SKM-1 treated with dmso at 0.1 percent for 144 hours (cell line): ENCODE measurements around the gene CHRNA10.
A peak's percentile ranks its signal among the peaks of the same experiment; 100 is the strongest.

Experiments used
- DNase-seq: peaks from one replicate; lab custom pipeline; 2025; ENCODE audit not compliant: unreplicated experiment; lab: John Stamatoyannopoulos, UW

CHRNA10 gene

GRCh38 chr11:3635641-3636375 lies 35.4 kb downstream of the CHRNA10 start:
- no peak for DNase-seq

DNA sequence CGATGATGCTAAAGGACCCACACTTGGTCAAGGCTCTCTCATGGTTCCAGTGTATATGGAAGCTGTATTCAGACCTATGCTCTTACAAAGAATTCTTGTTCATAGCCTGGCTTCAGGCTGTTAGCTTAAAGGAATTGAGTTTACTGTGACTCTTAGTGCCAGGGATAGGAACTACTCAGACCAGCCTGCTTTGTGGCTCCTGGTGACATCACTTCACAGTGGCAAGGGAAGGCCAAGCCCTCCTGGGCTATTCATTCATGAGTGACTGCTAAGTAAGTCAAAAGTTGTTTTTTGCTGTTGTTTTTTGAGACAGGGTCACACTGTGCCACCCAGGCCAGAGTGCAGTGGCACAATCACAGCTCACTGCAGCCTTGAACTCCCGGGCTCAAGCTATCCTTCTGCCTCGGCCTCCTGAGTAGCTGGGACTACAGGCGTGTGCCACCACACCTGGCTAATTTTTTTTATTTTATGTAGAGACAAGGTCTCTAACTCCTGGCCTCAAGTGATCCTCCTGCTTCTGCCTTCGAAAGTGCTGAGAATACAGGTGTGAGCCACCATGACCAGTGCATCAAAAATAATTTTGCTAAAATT lies 39.0 kb downstream of the CHRNA10 start:
- no peak for DNase-seq

GRCh38 chr11:3631331-3631730 lies 39.9 kb downstream of the CHRNA10 start:
- no peak for DNase-seq

DNA sequence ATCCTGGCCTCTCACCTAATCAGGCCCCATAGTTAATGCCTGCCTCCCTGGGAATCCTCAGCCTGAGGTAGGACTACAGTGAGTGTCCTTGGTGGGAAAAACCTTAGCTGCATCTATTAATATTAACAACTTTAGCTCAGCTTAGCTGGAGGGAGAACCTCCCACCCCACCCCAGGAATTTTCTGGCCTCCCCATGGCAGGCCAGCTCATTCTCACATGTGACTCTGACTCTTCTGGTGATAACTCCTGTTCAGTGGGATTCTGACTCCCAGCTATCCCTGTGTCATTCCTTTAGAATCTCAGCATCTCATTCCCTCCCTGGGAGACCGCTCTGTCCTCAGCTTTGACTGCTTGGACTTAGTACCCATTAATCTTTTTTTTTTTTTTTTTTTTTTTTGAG lies 43.9 kb downstream of the CHRNA10 start:
- DNase-seq = no peak

- peak; percentile 58 for DNase-seq
Measured at GRCh38 chr11:3626250-3626960, 44.8 kb downstream of the CHRNA10 start.

DNA sequence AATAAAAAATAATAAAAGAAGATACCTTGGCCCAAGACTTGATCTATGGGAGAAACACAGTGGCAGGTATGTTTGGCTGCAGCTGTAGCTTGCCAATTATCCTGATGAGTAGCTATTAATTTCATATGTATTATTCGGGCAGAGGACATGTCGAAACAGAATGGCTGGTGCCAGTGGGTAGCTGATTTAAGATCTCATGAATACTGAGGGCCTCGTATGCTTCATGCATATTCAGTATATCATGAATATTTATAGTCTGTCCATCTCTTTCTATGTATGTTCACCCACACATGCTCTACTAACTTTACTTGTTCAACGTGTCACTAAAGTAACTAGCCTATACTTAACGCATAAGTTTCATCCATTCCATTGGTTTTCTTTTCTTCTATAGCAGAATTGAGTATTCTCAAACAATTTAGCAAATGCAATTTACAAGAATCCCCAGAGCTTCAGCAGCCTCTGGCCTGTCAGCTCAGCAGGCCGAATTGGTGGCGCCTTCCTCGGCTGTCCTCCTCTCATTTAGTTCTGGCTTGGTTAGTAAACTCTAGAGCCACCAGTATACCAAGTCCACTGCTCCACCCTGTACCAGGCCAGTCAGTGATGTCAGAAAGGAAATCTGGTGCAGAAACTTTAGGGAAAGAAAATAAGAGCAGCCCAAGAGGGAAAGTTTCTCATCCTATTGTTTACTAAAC lies 47.3 kb downstream of the CHRNA10 start:
- DNase-seq = no peak

GRCh38 chr11:3623121-3623520 lies 48.1 kb downstream of the CHRNA10 start:
- DNase-seq = peak; percentile 30

DNA sequence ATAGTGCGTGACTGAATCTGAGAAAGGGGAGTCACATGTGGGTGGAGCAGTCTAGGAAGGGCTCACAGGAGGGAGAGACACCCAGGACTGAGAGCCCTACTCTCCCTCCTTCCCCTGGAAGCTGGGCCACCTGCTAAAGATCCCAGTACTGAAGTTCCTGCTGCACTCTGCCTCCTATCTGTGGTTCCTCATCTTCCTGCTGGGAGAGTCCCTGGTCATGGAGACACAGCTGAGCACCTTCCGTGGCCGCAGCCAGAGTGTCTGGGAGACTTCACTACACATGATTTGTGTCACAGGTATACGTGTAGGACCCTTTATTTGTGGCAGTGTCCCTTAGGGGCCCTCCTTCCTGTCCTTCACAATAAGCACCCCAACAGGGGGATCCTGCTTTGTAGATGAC lies 48.7 kb downstream of the CHRNA10 start:
- no peak for DNase-seq

DNA sequence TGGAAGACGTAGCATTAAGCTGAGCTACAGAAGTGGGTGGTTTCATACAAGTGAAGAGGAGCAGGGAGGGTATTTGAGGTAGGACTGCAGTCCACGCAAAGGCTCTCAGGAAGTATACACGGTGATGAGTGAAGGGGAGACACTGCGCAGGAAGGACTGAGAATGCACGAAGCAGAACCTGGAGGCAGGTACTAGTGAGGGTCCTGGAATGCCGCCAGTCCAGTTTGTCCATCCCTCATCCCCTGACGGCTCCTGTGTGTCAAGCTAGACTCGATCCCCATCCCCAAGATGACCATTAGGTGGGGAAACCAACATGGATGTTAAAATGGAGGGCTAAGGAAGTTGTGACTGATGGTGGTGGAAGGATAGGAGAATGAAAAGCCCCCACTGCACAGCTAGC lies 53.2 kb downstream of the CHRNA10 start:
- no peak for DNase-seq

GRCh38 chr11:3616721-3617460 lies 54.3 kb downstream of the CHRNA10 start:
- DNase-seq = no peak

GRCh38 chr11:3615998-3616397 lies 55.2 kb downstream of the CHRNA10 start:
- no peak for DNase-seq
